ENCODE data around the gene GDAP1L1. TPM values are rescaled to one million over a fixed set of nuclear protein-coding genes. Genes with fewer than 3 reads are reported as not detected.

GDAP1L1 gene
- polyA plus RNA-seq, 1 of the 3 experiments (the other 2 are of a cell fraction), result 0.30 TPM

GRCh38 chr20:44209686-44210405, 37.3 kb upstream of the GDAP1L1 start:
- Histone ChIP-seq H3K9me3 (no peaks in the 10 kb centered on the region), H3K4me1 (ENCODE audit: control insufficient read depth in 1 of 2, insufficient read depth in 2 of 2, low read depth in 1 of 2, low read length in 1 of 2) (peaks cover 11 to 19% of the 10 kb centered on the region in 2 experiments), H4K20me1 (ENCODE audit: insufficient read depth) (peaks cover 34% of the 10 kb centered on the region), H3K27me3 (ENCODE audit: insufficient read depth) (no peaks in the 10 kb centered on the region), H3K9me2 (no peaks in the 10 kb centered on the region), H3K27ac (ENCODE audit: low read depth in 2 of 2, low read length in 1 of 2) (peak overlapping the region; percentile 84 to 92), H3K4me2 (peak overlapping the region; percentile 94), H3F3A (replicated peaks; ENCODE audit: insufficient read depth) (peaks cover 13% of the 10 kb centered on the region), H3K36me3 (replicated peaks in 1 of 2; ENCODE audit: control insufficient read depth in 1 of 2, insufficient read depth in 2 of 2, low read length in 1 of 2) (peaks cover 10 to 17% of the 10 kb centered on the region in 2 experiments), H3K79me2 (ENCODE audit: insufficient read depth) (peaks cover 62% of the 10 kb centered on the region), H3K9ac (peak overlapping the region; percentile 97), H3K4me3 (ENCODE audit: low read depth in 2 of 2, low read length in 1 of 2) (peak overlapping the region; percentile 92 to 97), H2AFZ (ENCODE audit: low read depth) (peak overlapping the region; percentile 11; the same call in 1 of the 2 replicates)
- ChIA-PET POLR2A (no interaction called here), CTCF (interaction anchor here (0.7 to 11.2 kb wide), 10 partner anchors 12 to 370 kb away, joined by 3 to 264 read pairs (median 3); partner anchors contain the start of gene FITM2)
- DNase-seq, result peak; percentile 39
- no peak for TF ChIP-seq USF2 (IDR thresholded peaks at IDR 0.05; ENCODE audit: borderline replicate concordance, low read depth, low read length)
- peak; percentile 34; the same call in 1 of the 2 replicates for TF ChIP-seq SIN3A (IDR thresholded peaks at IDR 0.05; ENCODE audit: borderline replicate concordance, low read depth, low read length)
- no peak for TF ChIP-seq RXRA (IDR thresholded peaks at IDR 0.05; ENCODE audit: borderline replicate concordance, low read depth)
- TF ChIP-seq TEAD4 (IDR thresholded peaks at IDR 0.05; ENCODE audit: borderline replicate concordance, insufficient read depth), result no peak
- peak; percentile 88 for TF ChIP-seq REST (IDR thresholded peaks at IDR 0.05; ENCODE audit: low read depth, low read length)
- TF ChIP-seq, protein P1, sequence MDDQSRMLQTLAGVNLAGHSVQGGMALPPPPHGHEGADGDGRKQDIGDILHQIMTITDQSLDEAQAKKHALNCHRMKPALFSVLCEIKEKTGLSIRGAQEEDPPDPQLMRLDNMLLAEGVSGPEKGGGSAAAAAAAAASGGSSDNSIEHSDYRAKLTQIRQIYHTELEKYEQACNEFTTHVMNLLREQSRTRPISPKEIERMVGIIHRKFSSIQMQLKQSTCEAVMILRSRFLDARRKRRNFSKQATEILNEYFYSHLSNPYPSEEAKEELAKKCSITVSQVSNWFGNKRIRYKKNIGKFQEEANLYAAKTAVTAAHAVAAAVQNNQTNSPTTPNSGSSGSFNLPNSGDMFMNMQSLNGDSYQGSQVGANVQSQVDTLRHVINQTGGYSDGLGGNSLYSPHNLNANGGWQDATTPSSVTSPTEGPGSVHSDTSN (IDR thresholded peaks at IDR 0.05), result no peak
- TF ChIP-seq, protein P2, sequence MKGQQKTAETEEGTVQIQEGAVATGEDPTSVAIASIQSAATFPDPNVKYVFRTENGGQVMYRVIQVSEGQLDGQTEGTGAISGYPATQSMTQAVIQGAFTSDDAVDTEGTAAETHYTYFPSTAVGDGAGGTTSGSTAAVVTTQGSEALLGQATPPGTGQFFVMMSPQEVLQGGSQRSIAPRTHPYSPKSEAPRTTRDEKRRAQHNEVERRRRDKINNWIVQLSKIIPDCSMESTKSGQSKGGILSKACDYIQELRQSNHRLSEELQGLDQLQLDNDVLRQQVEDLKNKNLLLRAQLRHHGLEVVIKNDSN (IDR thresholded peaks at IDR 0.05; ENCODE audit: borderline replicate concordance, low read depth), result no peak
- WGBS (ENCODE audit: low lambda C conversion rate), result under 1% methylated on average over 31 of the region's 31 CpGs

Data from SK-N-SH (cell line).